HEK293 (cell line): Measurements from ENCODE around the gene KIAA0232.
"Not testable (repeated sequence)": the region's sequence is repeated elsewhere in the genome, so short reads cannot be mapped to it uniquely, and the experiment has no call there.

ENCODE experiments used
- CTCF ChIA-PET: fragments of 350-600 bp; formaldehyde crosslinking; extraction: SDS; loops from one replicate; lab custom pipeline; 2021; ENCODE audit warnings: antibody characterized with exemption; lab: Yijun Ruan, JAX
- POLR2A ChIA-PET: fragments of 300-600 bp; formaldehyde crosslinking; extraction: SDS; loops from one replicate; lab custom pipeline; 2020; ENCODE audit warnings: antibody characterized with exemption, inconsistent platforms; lab: Yijun Ruan, JAX
- H3K27ac ChIP-seq: fragments of 200-500 bp; sonication (Bioruptor generic); 2 replicates; pipeline ENCODE4 v1.5.1; 2014; ENCODE audit warnings: low read depth, low read length, control low read depth, inconsistent platforms; ENCODE audit errors: extremely low read depth
- H3K36me3 ChIP-seq, 2 experiments: fragments of 200-500 bp in 1 of 2; sonication (Bioruptor generic) in 1 of 2; 1 replicate in 1 of 2; 2 replicates in 1 of 2; pipeline ENCODE4 v1.5.1; 2014 to 2017; ENCODE audit warnings: inconsistent platforms in 2 of 2, low read length in 2 of 2; ENCODE audit not compliant: control insufficient read depth in 2 of 2, insufficient read depth in 1 of 2
- H3K4me1 ChIP-seq: fragments of 200-500 bp; sonication (Bioruptor generic); 2 replicates; pipeline ENCODE4 v1.5.1; 2014; ENCODE audit warnings: mild to moderate bottlenecking, low read length, inconsistent platforms; ENCODE audit not compliant: control insufficient read depth, insufficient read depth
- H3K4me3 ChIP-seq: 2 replicates; pipeline ENCODE4 v1.5.1; 2011; ENCODE audit warnings: low read depth, mild to moderate bottlenecking, control low read depth, low read length, moderate library complexity
- H3K9me3 ChIP-seq: fragments of 200-500 bp; sonication (Bioruptor generic); 2 replicates; pipeline ENCODE4 v1.5.1; 2014; ENCODE audit warnings: low read depth, low read length, inconsistent platforms; ENCODE audit not compliant: control insufficient read depth, insufficient read depth
- HOXC10 ChIP-seq: sonication (generic); formaldehyde crosslinking; IDR thresholded peaks from 2 replicates; pipeline ENCODE4 v1.8.1; 2023; ENCODE audit warnings: mild to moderate bottlenecking, missing genetic modification reagents
- MEIS1 ChIP-seq: sonication (generic); formaldehyde crosslinking; IDR thresholded peaks from 2 replicates; pipeline ENCODE4 v1.8.1; 2022; ENCODE audit warnings: missing genetic modification reagents, mild to moderate bottlenecking, borderline replicate concordance
- TRIM28 ChIP-seq: IDR thresholded peaks from 2 replicates; pipeline ENCODE4 v1.6.1; 2011; ENCODE audit warnings: low read length, control low read depth, borderline replicate concordance
- YY2 ChIP-seq: fragments of 450-650 bp; formaldehyde crosslinking; IDR thresholded peaks from 2 replicates; pipeline ENCODE4 v1.5.1; 2016; ENCODE audit warnings: missing biosample characterization, missing genetic modification characterization
- ZBTB20 ChIP-seq: fragments of 450-650 bp; formaldehyde crosslinking; IDR thresholded peaks from 2 replicates; pipeline ENCODE4 v1.5.1; 2016; ENCODE audit warnings: missing biosample characterization, missing genetic modification characterization
- ZNF138 ChIP-seq: fragments of 450-650 bp; formaldehyde crosslinking; IDR thresholded peaks from 2 replicates; pipeline ENCODE4 v1.5.1; 2016; ENCODE audit warnings: missing biosample characterization, missing genetic modification characterization, borderline replicate concordance
- ZNF18 ChIP-seq: fragments of 450-650 bp; formaldehyde crosslinking; IDR thresholded peaks from 2 replicates; pipeline ENCODE4 v1.5.1; 2016; ENCODE audit warnings: missing biosample characterization, missing genetic modification characterization
- ZNF37A ChIP-seq: fragments of 450-650 bp; IDR thresholded peaks from 2 replicates; pipeline ENCODE4 v1.5.1; 2018; ENCODE audit warnings: missing biosample characterization, missing genetic modification characterization
- ZNF510 ChIP-seq: fragments of 450-650 bp; formaldehyde crosslinking; IDR thresholded peaks from 2 replicates; pipeline ENCODE4 v1.5.1; 2018; ENCODE audit warnings: mild to moderate bottlenecking, missing genetic modification characterization, missing biosample characterization; ENCODE audit not compliant: insufficient replicate concordance
- ZNF518A ChIP-seq: fragments of 450-650 bp; formaldehyde crosslinking; conservative IDR thresholded peaks from 2 replicates; pipeline ENCODE4 v1.5.1; 2016; ENCODE audit warnings: low read depth, missing biosample characterization, missing genetic modification characterization
- ZNF571 ChIP-seq: fragments of 450-650 bp; formaldehyde crosslinking; IDR thresholded peaks from 2 replicates; pipeline ENCODE4 v1.5.0; 2017; ENCODE audit warnings: missing biosample characterization, missing genetic modification characterization
- ZNF837 ChIP-seq: fragments of 450-650 bp; formaldehyde crosslinking; IDR thresholded peaks from 2 replicates; pipeline ENCODE4 v1.5.1; 2016; ENCODE audit warnings: missing biosample characterization, missing genetic modification characterization

The KIAA0232 gene

GRCh38 chr4:6754481-6755087 lies 27.9 kb upstream of the KIAA0232 start:
- no peak for TF ChIP-seq ZNF138 (tag by site-specific recombination)
- no peak for TF ChIP-seq HOXC10 (CRISPR knock-in tag)
- TF ChIP-seq TRIM28, result no peak
- TF ChIP-seq ZBTB20 (tag by site-specific recombination), result no peak
- no peak for TF ChIP-seq ZNF518A (tag by site-specific recombination)
- TF ChIP-seq ZNF18 (tag by site-specific recombination), result no peak
- TF ChIP-seq ZNF571 (tag by site-specific recombination), result no peak
- no peak for TF ChIP-seq ZNF37A (tag by site-specific recombination)
- no peak for TF ChIP-seq ZNF510
- Histone ChIP-seq H3K36me3 (no peaks in the 10 kb centered on the region), H3K9me3 (no peaks in the 10 kb centered on the region), H3K27ac (no peak overlapping the region), H3K4me3 (no peak overlapping the region), H3K4me1 (no peaks in the 10 kb centered on the region)
- ChIA-PET POLR2A (no interaction called here), CTCF (no interaction called here)

GRCh38 chr4:6755088-6755753 lies 27.3 kb upstream of the KIAA0232 start:
- ChIA-PET POLR2A (no interaction called here), CTCF (no interaction called here)
- no peak for TF ChIP-seq YY2 (tag by site-specific recombination)
- no peak overlapping the region for H3K27ac ChIP-seq
- H3K4me3 ChIP-seq, result no peak overlapping the region
- H3K4me1 ChIP-seq, result no peaks in the 10 kb centered on the region
- no peaks in the 10 kb centered on the region for H3K36me3 ChIP-seq
- H3K9me3 ChIP-seq, result no peaks in the 10 kb centered on the region

- H3K9me3 ChIP-seq, H3K36me3 ChIP-seq, H3K4me1 ChIP-seq, H3K27ac ChIP-seq, H3K4me3 ChIP-seq, POLR2A ChIA-PET, CTCF ChIA-PET: not testable (repeated sequence)
Measured at GRCh38 chr4:6756345-6756744, 26.2 kb upstream of the KIAA0232 start.

GRCh38 chr4:6758728-6759127 lies 23.8 kb upstream of the KIAA0232 start:
- Histone ChIP-seq H3K27ac (no peak overlapping the region), H3K4me1 (no peaks in the 10 kb centered on the region), H3K36me3 (no peaks in the 10 kb centered on the region), H3K4me3 (no peak overlapping the region), H3K9me3 (no peaks in the 10 kb centered on the region)
- POLR2A ChIA-PET, result no interaction called here
- CTCF ChIA-PET, result interaction anchor here (0.6 kb wide), 1 partner anchor 129 kb away, joined by 3 read pairs; no protein-coding TSS in a partner anchor
- TF ChIP-seq MEIS1 (no peak), ZNF837 (tag by site-specific recombination) (no peak)
